Right forelimb (tissue), 1 donor: ENCODE measurements around the gene RSPH1.

Experiments used
- DNase-seq: peaks from one replicate; pipeline ENCODE4 v3.0.0-alpha.2; 2018

The RSPH1 gene

DNA sequence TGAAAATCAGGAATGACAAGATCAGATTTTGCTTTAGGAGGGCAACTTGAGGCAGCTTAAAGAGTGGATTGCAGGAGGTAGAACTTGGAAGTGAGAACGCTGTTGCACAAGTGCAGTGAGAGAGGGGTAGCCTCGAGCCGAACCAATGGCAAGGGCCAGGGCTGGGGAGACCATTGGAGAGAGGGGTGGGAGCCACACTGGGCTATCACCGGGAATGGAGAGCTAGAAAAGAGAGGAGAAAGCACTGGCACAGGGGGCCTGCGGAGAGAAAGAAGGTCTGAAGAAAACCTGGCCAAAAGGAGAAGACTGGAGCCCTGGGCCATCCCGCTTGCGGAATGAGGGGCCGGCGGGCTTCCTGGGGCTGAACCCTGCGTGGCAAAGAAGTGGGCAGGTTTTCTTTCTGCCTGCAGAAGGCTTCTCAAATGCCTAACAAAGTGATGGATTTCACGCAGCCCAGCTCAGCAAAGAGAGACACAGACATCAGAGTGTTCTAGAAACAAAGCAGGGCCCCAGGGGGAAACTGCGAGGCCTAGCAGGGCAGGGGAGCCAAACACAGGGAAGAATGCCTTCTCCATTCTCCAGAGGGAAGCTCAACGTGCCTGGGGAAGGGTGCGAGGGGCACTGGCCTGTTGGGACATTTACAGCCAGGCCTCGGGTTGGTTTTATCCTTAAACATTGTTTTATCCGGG lies 16.5 kb upstream of the RSPH1 start:
- no peak for DNase-seq

DNA sequence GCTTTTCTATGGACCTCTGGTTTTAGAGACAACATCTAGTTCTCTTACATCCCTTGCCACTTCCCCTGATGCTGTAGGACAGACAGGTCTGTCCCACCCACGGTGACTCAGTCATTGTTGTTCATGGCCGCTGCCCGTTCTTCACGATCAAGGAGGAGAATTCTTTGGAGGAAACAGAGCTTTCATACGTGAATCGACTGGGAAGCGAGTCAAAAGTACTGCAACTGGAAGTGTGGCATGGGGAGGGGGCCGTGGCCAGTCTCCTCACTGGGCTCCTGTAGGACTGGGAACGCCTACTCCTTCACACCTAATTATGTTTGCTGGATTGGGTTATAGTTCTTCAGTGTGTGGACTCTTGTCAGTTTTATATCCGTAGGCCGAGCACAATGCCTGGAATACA lies 13.2 kb upstream of the RSPH1 start:
- DNase-seq = no peak

DNA sequence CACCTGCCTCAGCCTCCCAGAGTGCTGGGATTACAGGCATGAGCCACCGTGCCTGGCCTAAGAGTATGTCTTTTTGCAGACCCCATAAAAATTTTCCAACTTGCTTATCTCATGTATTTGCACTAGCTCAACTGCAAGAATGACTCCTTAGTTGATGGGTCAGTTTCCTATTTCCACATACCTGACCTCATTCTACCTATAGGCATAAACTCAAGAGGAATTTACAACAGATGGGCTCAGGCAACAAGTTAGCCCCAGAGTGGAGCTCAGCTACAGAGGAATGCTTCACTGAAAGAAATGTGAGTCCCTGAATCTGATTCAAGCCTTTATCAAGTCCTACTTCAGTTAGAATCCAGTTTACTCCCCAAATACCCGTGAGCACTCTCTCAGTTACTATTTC lies 12.3 kb upstream of the RSPH1 start:
- DNase-seq = no peak

DNA sequence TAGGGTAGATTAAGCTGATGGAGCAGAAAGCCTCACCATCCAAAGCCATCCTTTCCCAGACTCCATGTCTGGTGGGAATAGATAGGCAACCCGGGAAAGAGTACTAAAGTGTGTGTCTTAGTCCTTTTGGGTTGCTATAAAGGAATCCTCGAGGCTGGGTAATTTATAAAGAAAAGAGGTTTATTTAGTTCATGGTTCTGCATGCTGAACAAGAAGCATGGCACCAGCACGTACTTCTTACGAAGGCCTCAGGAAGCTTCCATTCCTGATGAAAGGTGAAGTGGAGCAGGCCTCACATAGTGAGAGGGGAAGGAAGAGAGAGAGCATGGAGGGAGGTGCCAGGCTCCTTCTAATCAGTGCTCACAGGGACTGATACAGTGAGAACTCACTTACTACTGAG lies 11.4 kb upstream of the RSPH1 start:
- no peak for DNase-seq

DNA sequence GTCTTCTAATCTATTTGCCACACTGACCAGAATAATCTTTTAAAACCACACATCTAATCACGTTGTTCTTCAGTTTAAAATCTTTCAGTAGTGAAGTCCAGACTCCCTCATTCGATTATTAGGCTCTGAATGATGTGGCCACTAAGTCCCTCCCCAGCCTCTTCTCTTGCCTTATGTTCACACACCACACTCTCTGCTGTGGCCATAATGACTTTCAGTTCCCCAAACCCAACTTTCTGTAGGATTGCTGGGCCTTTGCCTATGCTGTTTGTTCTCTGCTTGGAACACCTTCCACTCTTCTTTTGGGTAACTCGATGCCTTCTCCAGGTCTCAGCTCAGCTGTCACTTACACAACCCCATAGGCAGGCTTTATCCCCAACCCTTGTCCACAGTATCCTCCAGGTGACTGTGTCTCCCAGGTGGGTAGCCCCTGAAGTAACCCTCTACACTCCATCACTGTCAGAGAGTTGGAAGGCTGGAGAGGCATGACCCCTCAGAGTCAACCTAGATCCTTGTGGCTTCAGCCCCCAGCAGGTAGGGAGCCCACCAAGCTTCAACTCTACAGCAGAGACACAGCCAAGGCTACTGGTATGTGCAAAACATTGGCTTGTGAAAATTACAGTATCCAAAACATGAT lies 9.2 kb upstream of the RSPH1 start:
- no peak for DNase-seq

DNA sequence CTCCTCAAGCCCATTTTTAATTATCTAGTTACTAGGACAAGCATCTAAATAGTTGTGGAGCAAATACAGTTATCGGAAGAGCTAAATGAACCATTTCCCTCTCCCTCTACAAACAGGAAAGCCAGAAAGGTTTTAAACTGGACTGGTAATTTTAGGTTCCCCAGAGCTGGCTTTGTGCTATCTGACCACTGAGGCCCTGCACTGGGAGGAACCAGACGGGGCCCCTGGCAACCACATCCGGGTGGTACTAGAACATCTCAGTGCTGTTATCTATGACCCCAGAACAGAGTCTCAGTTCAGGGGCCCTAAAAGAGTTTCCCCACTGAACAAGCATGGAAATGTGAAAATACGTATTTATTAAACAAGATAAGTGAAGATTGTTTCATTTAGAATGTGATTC lies 7.7 kb upstream of the RSPH1 start:
- DNase-seq = no peak

DNA sequence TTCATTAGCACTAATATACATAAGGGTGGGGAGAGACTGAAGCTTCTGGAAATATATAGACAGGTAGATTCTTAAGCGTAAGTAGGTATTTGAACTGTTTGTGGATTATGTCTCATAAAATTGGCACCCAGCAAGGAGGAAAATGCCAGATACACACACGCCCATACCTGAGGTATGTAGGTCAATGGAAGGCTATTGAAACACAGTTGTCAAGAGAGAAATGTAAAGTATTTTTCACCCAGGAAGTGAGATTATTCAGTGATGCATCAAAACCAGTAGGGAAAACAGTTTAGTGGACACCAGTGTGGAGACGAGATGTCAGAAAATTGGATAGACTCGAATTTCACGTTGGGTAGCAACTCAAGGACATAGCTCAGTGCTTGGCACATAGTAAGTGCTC lies 4.7 kb upstream of the RSPH1 start:
- DNase-seq = no peak

DNA sequence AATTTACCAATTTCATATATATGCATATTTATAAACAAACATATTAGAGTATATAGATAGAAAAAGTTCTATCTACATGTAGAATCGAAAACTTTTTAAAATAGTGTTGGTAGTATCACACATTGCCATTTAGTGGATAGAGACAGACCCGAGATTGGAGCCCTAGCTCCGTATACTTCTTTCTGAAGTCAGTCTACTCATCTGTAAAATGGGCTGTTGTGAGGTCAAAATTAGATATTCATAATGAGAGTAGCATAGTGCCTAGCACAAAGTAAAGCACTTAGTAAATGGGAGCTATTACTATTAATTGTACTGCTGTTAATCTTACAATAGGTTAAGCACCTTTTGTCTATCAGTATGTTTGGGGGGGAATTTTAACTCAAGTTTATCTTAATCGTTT lies 4.2 kb upstream of the RSPH1 start:
- DNase-seq = no peak

DNA sequence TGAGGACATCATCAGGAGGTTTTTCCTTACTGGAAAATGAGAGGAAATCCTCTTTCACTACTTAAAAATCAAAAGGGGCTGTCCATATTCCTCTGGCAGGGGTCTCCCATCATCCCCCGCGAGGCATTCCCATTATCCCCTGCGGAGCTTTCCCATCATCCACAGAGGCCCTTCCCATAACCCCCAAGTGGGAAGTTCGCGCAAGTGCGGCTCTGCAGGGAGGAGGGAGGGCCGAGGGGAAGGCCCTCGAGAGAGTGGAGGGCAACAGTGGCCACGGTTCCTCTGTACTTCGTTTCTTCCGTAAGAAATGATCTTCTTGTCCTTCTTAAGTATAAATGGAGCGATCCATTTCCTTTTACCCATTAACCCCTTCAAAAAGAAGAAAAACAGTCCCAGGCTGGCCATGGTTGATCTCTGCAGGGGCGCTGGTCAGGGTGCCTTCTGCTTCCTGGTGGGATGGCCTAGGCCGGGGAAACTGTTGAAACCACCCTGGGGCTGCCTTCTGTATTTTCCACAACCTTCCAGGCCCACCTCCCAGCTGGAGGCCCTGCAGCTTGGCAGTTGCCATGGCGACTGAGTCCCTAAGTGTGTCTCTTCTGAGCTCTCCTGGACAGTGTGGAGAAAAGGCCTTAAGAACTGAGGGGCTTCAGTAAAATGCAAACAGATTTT lies 3.6 kb upstream of the RSPH1 start:
- DNase-seq = no peak

DNA sequence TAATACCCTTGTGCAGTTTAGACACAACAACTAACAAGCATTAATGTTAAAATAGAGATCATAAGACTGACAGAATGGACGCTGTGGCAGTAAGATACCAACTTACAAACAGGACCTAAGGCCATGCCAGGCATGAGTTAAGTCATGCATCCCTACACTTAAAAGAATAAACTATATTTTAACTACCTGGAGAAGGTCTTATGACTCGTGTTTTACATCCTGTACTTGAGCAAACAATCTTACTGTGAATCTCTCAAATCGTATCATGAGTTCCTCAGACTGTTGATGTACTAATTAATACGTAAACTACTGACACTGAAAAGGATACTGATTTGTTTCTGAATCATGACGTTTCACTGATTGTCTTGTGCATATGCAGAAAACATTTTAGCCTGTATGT lies 2.0 kb upstream of the RSPH1 start:
- DNase-seq = no peak

DNA sequence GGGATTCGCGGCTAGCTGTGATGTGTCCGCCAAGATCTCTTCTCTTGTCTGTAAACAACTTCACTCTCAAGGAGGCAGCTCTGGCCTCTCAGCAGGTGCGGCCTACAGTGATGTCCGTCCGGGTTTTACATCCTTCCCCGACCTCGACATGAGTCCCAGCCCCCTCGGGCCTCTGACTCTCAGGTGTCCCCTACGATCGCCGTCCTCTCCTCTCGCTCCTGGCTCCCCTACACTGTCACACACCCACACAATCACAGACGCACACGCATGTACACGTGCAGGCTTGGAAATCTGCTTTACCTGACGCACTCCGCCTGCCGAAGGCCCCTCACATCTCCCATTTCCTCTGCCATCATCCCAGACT lies 797 bp upstream of the RSPH1 start:
- DNase-seq = no peak

DNA sequence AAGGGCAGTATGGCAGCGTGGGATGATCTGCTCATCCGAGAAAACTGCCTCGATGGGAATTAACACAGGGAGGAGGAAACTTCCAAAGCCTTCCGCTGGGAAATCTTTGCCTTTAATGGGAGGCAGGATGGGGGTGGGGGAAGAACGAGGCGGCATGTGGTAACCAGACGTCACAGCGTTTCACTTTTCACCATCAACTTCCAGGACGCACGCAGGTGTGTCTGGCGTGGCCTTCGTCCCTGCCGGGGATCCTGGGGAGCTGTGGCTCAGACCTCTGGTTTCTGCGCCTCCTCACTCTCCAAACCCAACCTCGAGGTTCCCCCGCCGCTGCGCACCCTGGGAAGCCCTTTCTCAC lies 282 bp downstream of the RSPH1 start:
- DNase-seq = no peak

DNA sequence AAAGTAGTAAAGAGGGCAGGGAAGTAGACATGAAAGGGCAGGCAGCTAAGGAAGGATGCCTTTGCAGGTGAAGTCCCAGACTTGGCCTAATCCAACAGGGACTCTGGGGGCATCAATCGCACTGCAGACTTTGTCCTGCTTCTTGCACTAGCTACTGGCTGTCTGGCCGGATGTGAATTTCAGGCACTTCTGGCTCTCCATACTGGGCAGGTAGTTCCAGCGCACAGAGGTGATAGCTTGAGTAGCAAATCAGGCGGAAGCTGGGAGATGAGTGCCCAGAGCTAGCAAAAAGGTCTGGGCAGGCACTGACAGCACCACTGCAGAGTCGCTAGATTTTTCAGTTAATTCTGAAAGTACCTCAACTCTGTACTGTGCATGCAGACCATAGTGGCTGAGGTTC lies 997 bp downstream of the RSPH1 start:
- no peak for DNase-seq

DNA sequence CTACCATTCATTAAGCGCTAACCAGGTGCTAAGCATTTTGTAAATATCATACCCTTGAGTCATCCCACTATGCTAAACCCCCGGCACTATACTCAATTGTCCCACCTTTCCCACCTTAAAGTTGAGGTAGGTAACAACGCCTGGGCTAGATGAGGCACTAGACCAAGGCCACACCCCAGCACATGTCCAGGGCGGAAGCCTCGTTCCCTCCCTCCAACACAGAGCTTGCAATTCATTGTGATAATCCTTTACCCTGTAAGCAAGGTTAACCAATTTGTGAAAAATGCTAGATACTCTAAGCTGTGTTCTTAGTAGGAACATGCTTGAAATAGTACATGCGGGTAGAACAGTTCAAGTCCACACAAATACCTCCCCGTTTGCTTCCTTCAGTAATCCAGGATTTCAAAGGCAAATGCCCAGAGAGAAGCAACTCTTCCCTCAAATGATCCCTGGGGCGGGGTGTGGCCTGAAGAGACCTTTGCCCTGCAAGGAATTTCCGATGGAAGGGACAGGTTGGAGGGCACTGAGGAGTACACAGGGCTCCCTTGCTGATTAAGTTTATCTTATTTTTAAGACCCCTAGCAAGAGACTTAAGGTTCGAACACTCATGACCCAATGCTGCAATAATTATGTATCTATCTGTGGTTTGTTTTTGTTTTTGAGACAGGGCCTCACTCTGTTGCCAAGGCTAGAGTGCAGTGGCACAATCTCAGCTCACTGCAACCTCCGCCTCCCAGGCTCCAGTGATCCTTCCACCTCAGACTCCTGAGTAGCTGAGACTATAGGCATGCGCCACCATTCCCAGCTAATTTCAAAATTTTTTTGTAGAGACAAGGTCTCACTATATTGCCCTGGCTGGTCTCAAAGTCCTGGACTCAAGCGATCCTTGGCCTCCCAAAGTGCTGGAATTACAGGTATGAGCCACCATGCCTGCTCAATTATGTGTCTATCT lies 2.6 kb downstream of the RSPH1 start:
- no peak for DNase-seq

DNA sequence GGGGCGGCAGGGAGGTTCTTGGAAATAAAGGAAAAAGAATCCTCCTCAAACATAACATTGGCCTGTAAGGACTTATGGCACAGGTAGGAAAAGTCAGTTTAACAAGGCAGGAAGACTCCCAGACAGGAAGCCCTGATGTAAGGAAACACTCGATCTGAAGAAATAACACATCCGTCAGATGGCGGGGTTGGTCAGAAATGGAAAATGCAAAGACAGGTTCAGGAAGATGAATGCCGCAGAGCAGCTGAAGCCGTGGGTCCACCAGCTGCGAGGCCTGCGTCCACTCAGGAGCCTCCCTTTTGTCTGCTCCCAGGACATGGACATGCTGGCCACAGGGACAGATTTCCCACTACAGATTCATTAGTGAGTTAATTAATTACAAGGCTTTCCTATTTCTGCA lies 3.8 kb downstream of the RSPH1 start:
- DNase-seq = no peak

DNA sequence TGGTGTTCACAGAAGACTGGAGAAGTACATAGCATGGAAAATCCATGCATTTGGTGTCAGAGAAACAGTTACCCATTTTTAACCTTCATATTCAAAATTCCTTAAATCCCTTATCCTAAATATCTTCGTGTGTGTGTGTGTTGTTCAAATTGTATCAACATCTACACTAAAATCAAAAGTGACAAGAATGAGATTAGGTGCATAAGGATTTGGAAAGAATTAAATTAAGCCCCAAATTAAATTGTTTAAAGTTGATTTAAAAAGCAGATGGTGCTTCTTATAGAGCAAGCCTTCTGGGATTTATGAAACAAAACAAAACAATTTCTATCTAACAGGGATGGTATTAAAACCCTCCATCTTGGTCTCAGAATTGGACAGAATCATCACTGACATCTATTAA lies 4.7 kb downstream of the RSPH1 start:
- no peak for DNase-seq

DNA sequence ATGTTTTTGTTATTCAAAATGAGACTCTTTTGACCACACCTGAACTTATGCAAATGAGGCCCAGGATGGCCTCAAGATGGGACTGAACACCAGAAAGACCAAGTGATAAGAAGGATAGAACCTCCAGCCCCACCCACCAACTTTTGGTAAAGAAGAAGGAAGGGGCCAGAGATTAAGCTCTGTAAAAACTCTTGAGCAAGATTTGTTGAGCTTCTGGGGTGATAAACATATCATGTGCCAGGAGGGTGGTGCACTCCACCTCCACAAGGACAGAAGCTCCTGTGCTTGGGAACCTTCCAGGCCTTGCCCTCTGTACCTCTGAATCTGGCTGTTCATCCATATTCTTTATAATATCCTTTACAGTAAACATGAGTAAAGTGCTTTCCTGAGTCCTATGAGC lies 5.3 kb downstream of the RSPH1 start:
- no peak for DNase-seq

DNA sequence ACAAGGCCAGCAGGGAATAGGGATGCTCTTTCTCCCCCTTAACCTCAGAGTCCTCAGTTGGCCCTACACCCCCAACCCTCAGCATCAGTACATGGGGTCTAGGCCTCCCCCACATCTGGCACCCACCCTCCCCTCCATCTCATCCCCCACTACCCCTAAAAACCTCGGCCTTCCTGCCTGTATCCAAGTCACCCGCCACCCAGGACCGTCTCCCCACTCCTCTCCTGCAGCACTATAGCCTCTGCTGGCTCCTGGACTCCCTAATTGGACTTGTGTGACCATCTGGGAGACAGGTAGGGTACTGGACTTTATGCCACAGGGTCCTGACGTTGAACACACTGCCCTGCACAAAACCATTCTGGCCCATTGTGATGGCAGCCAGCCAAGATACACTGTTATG lies 6.0 kb downstream of the RSPH1 start:
- DNase-seq = no peak

DNA sequence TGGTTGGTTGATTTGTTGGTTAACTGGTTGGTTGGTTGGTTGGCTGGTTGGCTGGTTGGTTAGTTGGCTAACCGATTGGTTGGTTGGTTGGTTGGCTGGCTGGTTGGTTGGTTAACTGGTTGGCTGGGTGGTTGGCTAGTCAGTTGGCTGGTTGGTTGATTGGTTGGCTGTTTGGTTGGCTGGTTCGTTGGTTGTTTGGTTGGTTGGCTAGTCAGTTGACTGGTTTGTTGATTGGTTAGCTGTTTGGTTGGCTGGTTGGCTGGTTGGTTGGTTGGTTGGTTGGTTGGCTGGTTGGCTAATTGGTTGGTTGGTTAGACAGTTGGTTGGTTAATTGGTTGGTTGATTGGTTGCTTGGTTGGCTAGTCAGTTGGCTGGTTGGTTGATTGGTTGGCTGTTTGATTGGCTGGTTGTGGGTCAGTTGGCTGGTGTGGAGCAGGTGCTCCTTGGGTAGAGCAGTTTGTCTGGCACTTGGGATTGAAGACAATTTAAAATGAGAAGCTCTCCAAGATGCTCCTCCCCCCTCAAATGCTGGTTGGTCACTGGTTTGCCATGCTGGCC lies 6.9 kb downstream of the RSPH1 start:
- DNase-seq = no peak

DNA sequence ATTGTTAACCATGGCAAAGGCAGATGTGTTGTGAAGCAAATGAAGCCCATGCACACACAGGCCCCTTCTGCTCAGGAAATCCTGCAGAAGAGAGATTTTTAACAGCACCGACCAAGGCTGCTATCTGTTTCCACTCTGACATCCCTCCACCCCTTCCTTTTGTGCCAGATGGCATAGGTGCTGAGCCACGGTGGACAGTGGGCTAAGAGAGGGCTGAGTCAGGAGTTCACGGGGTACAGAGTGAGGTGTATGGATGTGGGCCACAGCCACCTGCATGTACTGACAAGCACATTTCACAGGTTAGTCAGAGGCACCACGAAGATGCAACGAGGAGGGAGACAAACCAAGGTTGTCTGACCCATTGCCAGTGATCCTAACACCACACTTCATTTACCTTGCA lies 9.5 kb downstream of the RSPH1 start:
- DNase-seq = no peak

DNA sequence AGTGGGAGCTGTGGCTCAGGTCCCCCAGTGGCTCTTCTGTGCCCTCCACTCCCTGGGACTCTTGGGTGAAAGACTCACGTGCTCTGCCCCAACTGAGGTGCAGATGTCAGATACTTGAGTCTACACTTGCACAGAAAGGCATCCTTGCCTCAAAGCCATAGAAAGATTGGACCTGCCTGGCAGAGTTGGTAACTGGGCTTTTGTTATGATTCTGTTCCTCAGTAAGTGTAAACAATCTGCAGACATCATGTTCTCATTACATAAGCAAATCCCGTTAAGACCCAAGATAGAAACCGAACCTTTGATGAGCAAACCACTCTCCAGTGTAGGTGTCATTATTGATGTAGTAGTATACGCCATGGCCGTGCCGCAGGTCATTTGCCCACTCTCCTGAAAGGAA lies 10.0 kb downstream of the RSPH1 start:
- DNase-seq = no peak

DNA sequence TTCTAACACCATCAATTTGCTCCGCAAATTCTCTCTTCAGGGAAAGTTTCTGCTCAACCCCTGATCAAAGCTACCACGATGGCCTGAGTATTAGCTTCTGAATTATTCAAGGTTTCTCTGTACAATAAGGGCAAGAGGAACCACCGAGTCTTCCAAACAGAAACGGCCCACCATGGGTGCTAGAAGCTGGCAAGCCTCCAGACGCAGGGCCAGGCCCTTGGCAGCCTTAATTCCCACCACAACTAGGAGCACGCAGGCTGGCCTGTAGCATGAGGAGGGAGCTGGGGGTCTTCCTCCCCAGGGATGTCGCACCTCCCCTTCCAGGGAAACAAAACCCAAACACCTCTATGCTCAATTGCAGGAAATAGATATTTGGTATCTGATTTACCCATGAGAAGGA lies 11.1 kb downstream of the RSPH1 start:
- no peak for DNase-seq

DNA sequence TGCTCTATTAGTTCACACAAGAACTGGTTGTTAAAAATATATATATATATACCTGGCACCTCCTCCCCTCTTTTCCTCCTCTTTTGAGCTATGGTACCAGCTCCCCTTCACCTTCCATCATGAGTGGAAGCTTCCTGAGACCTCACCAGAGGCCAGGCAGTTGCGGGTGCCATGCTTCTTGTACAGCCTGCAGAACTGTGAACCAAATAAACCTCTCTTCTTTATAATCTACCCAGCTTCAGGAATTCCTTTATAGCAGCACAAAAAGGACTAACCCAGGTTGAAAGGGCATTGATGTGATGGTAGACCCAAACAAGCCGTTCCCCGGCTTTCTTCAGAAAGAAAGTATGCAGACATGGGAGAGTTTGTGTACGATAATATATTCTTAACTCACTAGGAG lies 14.9 kb downstream of the RSPH1 start:
- no peak for DNase-seq
